GM19193 (cell line): ENCODE data around the gene MKKS.

Experiments
- POLR2A ChIP-seq: IDR thresholded peaks from 4 replicates; pipeline ENCODE4 v1.6.1; 2011; ENCODE audit not compliant: insufficient read depth, insufficient read length; ENCODE audit errors: extremely low read depth

The MKKS gene

DNA sequence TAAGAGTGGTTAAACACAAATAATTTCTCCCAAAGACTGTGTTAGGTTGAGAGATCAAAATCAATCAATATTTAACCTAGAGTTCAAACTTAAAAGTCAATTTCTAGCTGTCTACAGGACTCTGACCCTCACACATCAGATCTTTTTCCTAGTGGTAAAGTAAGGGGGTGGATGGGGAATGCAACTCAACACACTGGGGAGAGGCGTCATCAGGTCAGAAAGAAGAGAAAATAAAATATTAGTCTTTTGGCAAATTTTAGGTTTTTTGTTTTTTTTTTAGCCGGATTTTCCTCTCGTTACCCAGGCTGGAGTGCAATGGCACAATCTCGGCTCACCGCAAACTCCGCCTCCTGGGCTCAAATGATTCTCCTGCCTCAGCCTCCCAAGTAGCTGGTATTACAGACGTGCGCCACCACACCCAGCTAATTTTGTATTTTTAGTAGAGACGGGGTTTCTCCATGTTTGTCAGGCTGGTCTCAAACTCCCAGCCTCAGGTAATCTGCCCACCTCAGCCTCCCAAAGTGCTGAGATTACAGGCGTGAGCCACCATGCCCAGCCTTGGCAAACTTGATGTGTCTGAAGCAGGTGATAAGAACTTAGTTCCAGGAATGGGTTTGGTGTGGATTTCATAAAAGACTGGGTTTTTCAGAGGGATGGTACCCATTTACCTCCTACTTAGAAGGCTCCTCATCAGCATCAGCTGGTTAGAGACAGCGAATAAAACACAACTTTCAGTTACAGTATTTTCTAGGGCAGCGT, 65.9 kb downstream of the MKKS start:
- TF ChIP-seq POLR2A = no peak

DNA sequence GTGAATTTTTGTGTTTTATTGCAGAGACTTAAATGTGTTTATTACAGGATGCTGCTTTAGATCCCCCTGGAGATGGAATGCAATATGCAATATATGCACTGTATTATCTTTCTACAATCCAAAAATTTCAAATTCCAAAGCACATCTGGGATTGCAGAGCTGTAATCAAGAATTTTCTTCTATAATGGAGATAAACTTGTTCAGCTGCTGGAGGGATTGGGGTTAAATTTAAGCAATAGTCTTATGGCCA, 66.4 kb downstream of the MKKS start:
- no peak for TF ChIP-seq POLR2A

DNA sequence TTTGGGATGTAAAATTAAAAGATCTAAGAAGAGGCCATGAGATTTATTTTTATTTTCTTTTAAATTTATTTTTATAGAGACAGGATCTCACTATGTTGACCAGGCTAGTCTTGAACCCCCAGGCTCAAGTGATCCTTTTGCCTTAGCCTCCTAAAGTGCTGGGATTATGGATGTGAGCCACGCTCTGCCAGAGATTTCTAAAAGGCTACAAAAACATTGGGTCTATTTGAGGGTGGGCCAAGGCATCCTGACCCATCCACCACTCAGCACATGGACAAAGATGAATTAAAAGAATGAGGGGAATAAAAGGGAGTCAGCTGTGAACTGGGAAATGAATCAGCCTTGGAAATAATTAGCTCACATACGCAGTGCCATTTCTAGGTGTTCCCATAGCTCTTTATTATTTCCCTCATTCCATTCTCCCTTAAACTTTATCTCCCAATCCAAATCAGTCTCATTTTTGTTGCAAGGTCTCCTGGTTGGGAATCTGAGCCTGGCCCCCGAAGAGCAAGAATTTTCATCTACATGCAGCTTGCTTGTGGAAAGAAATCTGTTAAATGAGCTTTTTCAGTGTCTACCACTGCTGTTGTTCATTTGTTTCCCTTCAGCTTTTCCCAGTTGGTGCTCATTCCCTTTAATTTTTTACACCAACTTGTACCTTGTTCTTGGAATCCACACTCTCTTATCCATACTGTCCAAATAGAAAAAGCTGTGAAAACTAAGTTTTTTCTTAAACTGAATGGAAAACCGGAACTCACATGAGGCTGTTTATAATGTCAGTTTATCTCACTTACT, 66.9 kb downstream of the MKKS start:
- no peak for TF ChIP-seq POLR2A

DNA sequence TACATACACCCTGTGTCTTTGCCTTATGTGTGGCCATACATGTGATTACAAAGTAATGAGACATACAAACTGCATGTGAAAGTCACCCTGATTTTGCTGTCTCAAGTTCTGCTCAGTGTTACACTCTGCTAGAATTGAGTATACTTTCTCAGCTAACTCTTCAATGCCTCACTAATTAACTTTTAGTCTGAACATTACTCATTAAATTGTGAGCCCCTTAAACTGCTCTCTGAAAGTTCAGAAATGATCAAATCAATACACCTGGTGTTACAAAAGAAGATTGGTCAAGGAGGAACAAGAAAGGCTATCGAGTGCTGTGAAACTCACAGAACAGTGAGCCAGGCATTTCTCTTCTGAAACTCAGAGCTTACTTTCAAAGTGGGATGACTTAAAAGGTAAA, 71.3 kb downstream of the MKKS start:
- no peak for TF ChIP-seq POLR2A

DNA sequence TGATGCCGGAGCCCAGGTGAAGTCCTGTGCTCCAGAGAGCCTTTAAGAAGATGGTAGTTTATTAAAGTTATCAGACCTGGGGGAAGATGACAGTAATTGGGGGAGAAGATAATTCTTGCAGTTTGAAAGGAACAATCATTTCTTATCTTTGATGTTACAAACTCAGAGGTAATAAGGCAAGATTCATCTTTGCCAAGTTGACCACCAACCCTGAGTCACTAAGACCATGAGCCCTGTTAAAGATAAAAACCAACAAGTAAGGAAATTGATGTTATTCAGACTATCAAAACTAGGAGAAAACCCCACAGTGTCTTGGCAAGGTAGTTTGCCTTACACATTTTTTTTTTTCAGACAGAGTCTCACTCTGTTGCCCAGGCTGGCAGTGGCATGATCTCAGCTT, 73.1 kb downstream of the MKKS start:
- no peak for TF ChIP-seq POLR2A

DNA sequence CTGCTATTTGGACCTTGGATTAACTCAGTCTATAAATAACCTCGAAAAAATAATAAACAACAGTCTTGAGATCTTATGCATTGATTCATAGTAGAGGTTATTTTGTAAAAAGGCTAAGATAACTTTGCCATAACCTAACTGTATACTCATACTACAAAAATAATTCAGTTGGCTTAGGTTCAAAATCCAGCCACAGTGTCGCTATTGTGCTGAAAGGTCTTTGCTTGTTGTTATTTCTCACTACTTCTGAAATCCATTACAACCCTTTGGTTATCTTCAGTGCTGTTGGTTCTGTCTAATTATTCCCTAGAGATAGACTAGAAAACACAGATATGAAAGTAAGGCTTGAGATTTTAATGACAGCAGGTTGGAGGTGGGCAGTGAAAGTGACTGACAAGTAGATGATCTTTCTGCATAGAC, 74.4 kb downstream of the MKKS start:
- no peak for TF ChIP-seq POLR2A

DNA sequence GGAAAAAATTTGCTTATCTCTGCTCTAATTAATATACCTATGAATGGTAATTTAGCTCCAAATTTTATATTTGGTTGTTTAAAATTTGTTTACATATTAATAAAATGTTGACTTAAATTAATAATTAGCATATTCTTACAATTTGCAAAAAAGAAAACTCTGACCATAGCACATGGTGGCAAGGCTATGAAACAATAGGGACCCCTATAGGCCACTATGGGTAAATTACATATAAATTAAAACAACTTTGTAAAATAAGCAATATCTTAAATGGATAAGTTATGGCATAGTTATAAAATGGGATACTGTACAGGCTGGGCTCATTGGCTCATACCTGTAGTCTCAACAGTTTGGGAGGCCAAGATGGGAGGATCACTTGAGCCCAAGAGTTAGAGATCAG, 76.0 kb downstream of the MKKS start:
- no peak for TF ChIP-seq POLR2A

DNA sequence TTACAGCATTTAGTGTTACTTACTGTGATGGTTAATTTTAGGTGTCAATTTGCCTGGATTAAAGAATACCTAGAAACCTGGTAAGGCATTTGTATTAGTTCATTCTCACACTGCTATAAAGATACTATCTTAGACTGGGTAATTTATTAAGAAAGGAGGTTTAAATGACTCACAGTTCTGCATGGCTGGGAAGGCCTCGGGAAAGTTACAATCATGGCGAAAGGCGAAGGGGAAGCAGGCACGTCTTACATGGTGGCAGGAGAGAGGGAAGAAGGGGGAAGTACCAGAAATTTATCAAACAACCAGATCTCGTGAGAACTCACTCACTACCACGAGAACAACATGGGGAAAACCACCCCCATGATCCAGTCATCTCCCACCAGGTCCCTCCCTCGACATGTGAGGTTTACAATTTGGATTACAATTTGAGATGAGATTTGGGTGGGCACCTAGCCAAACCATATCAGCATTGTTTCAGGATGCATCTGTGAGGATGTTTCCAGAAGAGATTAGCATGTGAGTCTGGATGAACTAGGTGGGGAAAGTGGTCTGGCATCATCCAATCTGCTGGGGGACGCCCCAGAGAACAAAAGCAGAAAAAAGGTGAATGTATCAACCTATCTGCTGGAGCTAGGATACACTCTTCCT, 76.8 kb downstream of the MKKS start:
- TF ChIP-seq POLR2A = no peak

DNA sequence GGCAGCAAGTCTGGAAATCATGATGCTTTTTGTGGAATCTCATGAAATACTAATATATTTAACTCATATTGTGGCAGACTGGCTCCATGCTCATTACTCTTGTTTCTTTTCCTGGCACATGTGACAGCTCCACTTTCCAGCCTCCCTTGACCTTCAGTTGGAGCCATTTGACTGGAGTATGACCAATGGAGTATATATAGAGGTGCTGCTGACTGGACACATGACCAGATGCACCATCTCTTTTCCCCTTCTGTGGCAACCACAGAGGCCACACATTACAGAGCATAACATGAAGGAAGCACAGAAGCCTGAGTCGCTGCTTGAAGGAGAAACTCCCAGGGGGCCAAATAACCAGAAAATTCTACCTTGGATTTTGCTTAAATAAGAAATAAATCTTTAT, 77.4 kb downstream of the MKKS start:
- no peak for TF ChIP-seq POLR2A

DNA sequence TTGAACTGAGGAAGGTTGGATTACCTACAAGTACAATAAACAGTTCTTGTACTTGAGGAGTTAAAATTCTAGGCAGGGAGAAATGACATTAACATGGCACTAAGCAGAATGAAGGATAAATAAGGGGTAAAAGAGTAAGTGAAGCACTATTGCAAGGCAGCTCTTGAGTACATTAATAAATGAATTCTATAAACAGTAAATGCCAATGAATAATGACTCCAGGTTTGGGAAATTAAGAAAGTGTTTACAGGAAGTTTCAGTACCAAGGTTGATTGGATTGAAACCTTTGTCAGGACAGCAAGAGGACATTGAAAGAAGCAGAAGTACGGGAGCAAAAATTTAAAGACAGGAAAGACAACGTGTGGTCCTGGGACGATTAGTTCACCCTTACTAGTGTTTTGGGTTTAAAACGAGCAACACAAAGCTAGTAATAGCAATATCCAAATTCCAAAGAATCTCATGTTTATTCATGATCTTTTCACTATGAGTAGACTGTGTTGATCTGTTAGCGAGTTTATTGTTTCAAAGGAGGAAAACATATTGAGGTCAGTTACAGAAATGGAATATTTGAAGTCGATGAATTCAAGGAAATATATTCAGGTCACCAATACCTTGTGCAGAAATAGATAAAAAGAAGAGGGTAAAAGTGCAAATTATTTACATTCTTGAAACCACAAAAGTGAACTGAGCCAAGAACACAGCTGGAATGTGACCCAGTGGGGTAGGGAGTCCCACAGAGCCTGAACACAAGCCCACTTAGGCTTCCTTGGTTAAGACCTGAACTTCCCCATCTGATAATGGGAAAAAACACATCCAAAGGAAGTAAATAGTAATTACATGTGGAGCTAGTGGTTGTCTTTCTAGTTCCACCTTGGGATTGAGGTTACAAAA, 80.8 kb downstream of the MKKS start:
- TF ChIP-seq POLR2A = no peak
